GM23338 (cell line): ENCODE measurements around the gene SEC24C.

Experiments
- CTCF ChIP-seq, 2 experiments: fragments of 200-600 bp in 1 of 2; sonication (generic) in 1 of 2; conservative IDR thresholded peaks; 2 replicates each; pipeline versions ENCODE4 v1.5.1 to v1.6.1; 2016 to 2017; ENCODE audit warnings: antibody characterized with exemption in 2 of 2, low read depth in 2 of 2, mild to moderate bottlenecking in 2 of 2, moderate library complexity in 1 of 2
- EZH2 ChIP-seq: fragments of 200-600 bp; sonication (generic); IDR thresholded peaks from one replicate; pipeline ENCODE4 v1.8.0; 2017; ENCODE audit warnings: antibody characterized with exemption, mild to moderate bottlenecking, low read depth; ENCODE audit not compliant: unreplicated experiment
- EZH2phosphoT487 ChIP-seq: fragments of 200-600 bp; sonication (generic); IDR thresholded peaks from one replicate; pipeline ENCODE4 v1.8.1; 2018; ENCODE audit warnings: antibody characterized with exemption; ENCODE audit not compliant: unreplicated experiment
- JUNB ChIP-seq: IDR thresholded peaks from one replicate; pipeline ENCODE4 v1.6.1; 2016; ENCODE audit warnings: antibody characterized with exemption; ENCODE audit not compliant: unreplicated experiment
- NANOG ChIP-seq: IDR thresholded peaks from 2 replicates; pipeline ENCODE4 v1.6.1; 2016; ENCODE audit warnings: antibody characterized with exemption, borderline replicate concordance
- POLR2AphosphoS5 ChIP-seq: IDR thresholded peaks from 2 replicates; pipeline ENCODE4 v1.6.1; 2016; ENCODE audit warnings: antibody characterized with exemption, low read depth
- REST ChIP-seq: IDR thresholded peaks from one replicate; pipeline ENCODE4 v1.6.1; 2018; ENCODE audit warnings: antibody characterized with exemption; ENCODE audit not compliant: unreplicated experiment

GRCh38 chr10:73734796-73735305, 9.3 kb upstream of the SEC24C start:
- TF ChIP-seq CTCF (conservative IDR thresholded peaks at IDR 0.05; ENCODE audit: low read depth in 2 of 2), result no peak
- no peak for TF ChIP-seq EZH2
- no peak for TF ChIP-seq POLR2AphosphoS5
- TF ChIP-seq JUNB, result no peak
- no peak for TF ChIP-seq REST
- TF ChIP-seq EZH2phosphoT487, result no peak
- TF ChIP-seq NANOG, result no peak
